Progenitor cell of endocrine pancreas (in vitro differentiated cells): ENCODE measurements around the gene PAIP1. TPM values are rescaled to one million over a fixed set of nuclear protein-coding genes. Genes with fewer than 3 reads are reported as not detected.
"Not testable (repeated sequence)": the region's sequence is repeated elsewhere in the genome, so short reads cannot be mapped to it uniquely, and the experiment has no call there.

ENCODE experiments used
- DNase-seq: peaks from one replicate; pipeline ENCODE4 v3.0.0; 2021; ENCODE audit warnings: low spot score; ENCODE audit not compliant: unreplicated experiment
- H3K27ac Mint-ChIP-seq: 2 replicates; pipeline ENCODE4 v1.8.0; 2021; ENCODE audit warnings: mild to moderate bottlenecking, moderate library complexity, mixed read lengths
- H3K27me3 Mint-ChIP-seq: 2 replicates; pipeline ENCODE4 v1.8.0; 2021; ENCODE audit warnings: mixed read lengths
- H3K36me3 Mint-ChIP-seq: 2 replicates; pipeline ENCODE4 v1.8.0; 2022; ENCODE audit warnings: mixed read lengths; ENCODE audit not compliant: insufficient read depth
- H3K4me1 Mint-ChIP-seq: 2 replicates; pipeline ENCODE4 v1.8.0; 2021; ENCODE audit warnings: low read depth, mixed read lengths
- H3K4me3 Mint-ChIP-seq: 2 replicates; pipeline ENCODE4 v1.8.0; 2021; ENCODE audit warnings: low read depth, mild to moderate bottlenecking, moderate library complexity, mixed read lengths
- H3K9me3 Mint-ChIP-seq: 2 replicates; pipeline ENCODE4 v1.8.0; 2021; ENCODE audit warnings: low read depth, mixed read lengths
- CTCF ChIP-seq: fragments of 200-600 bp; sonication (generic); IDR thresholded peaks from one replicate; pipeline ENCODE4 v1.5.0; 2021; ENCODE audit warnings: antibody characterized with exemption, mild to moderate bottlenecking; ENCODE audit not compliant: unreplicated experiment
- total RNA-seq: library from RNA; stranded (reverse); gene quantifications from 2 replicates; pipeline ENCODE4 v1.2.1, GENCODE V29; 2021

PAIP1 gene
- total RNA-seq, 1 donor from 2014 or later = 124 TPM

GRCh38 chr5:43581398-43581797, 24.5 kb upstream of the PAIP1 start:
- no peaks in the 10 kb centered on the region for H3K27me3 Mint-ChIP-seq
- H3K4me1 Mint-ChIP-seq = peaks cover 4% of the 10 kb centered on the region
- no peak overlapping the region for H3K27ac Mint-ChIP-seq
- no peak for DNase-seq
- peaks cover 9% of the 10 kb centered on the region for H3K36me3 Mint-ChIP-seq
- peaks cover 3% of the 10 kb centered on the region for H3K9me3 Mint-ChIP-seq
- no peak overlapping the region for H3K4me3 Mint-ChIP-seq
- TF ChIP-seq CTCF = no peak

DNA sequence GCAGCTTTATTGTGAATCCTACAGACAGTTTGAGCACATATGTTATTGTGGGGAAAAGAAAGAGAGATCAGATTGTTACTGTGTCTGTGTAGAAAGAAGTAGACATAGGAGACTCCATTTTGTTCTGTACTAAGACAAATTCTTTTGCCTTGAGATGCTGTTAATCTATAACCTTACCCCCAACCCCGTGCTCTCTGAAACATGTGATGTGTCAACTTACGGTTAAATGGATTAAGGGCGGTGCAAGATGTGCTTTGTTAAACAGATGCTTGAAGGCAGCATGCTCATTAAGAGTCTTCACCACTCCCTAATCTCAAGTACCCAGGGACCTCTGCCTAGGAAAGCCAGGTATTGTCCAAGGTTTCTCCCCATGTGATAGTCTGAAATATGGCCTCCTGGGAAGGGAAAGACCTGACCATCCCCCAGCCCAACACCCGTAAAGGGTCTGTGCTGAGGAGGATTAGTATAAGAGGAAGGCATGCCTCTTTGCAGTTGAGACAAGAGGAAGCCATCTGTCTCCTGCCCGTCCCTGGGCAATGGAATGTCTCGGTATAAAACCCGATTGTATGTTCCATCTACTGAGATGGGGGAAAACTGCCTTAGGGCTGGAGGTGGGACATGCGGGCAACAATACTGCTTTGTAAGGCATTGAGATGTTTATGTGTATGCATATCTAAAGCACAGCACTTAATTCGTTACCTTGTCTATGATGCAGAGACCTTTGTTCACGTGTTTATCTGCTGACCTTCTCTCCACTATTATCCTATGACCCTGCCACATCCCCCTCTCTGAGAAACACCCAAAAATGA, 23.7 kb upstream of the PAIP1 start:
- DNase-seq, H3K9me3 Mint-ChIP-seq, H3K4me3 Mint-ChIP-seq, H3K27me3 Mint-ChIP-seq, H3K4me1 Mint-ChIP-seq, H3K27ac Mint-ChIP-seq: not testable (repeated sequence)
- H3K36me3 Mint-ChIP-seq = peaks cover 11% of the 10 kb centered on the region

GRCh38 chr5:43573058-43573457, 16.2 kb upstream of the PAIP1 start:
- no peaks in the 10 kb centered on the region for H3K27me3 Mint-ChIP-seq

GRCh38 chr5:43572357-43572756, 15.5 kb upstream of the PAIP1 start:
- no peak for TF ChIP-seq CTCF
- Mint-ChIP-seq H3K4me3 (no peak overlapping the region), H3K27me3 (no peaks in the 10 kb centered on the region), H3K9me3 (no peaks in the 10 kb centered on the region), H3K4me1 (no peaks in the 10 kb centered on the region), H3K36me3 (peaks cover 16% of the 10 kb centered on the region), H3K27ac (no peak overlapping the region)
- no peak for DNase-seq

More at GRCh38 chr5:43573058-43573457, 16.2 kb upstream of the PAIP1 start:
- Mint-ChIP-seq H3K4me1 (no peaks in the 10 kb centered on the region), H3K27ac (no peak overlapping the region), H3K36me3 (peaks cover 16% of the 10 kb centered on the region), H3K4me3 (no peak overlapping the region), H3K9me3 (no peaks in the 10 kb centered on the region)
- no peak for DNase-seq
- TF ChIP-seq CTCF = no peak

- Mint-ChIP-seq H3K36me3 (peaks cover 11% of the 10 kb centered on the region), H3K4me3 (no peak overlapping the region), H3K27me3 (no peaks in the 10 kb centered on the region), H3K27ac (no peak overlapping the region), H3K9me3 (no peaks in the 10 kb centered on the region), H3K4me1 (no peaks in the 10 kb centered on the region)
- TF ChIP-seq CTCF = no peak
- no peak for DNase-seq
Measured at GRCh38 chr5:43571237-43571636, 14.4 kb upstream of the PAIP1 start.

GRCh38 chr5:43570450-43571158, 13.7 kb upstream of the PAIP1 start:
- no peak for DNase-seq
- TF ChIP-seq CTCF = no peak
- no peaks in the 10 kb centered on the region for H3K9me3 Mint-ChIP-seq
- H3K4me1 Mint-ChIP-seq = no peaks in the 10 kb centered on the region
- H3K4me3 Mint-ChIP-seq = no peak overlapping the region
- H3K27me3 Mint-ChIP-seq = no peaks in the 10 kb centered on the region
- H3K27ac Mint-ChIP-seq = no peak overlapping the region
- peaks cover 8% of the 10 kb centered on the region for H3K36me3 Mint-ChIP-seq
